Activated T-helper 1 cell treated with anti-CD3 and anti-CD28 coated beads, Interleukin-2, amount 50 U/mL, for 16 hours (primary cell): ENCODE data around the gene SIGLEC7.

ENCODE experiments used
- DNase-seq, 2 donors: peaks; one replicate each; pipeline ENCODE4 v3.0.0-alpha.2; 2020; ENCODE audit warnings: low read depth in 1 of 2, low spot score in 1 of 2

The SIGLEC7 gene

DNA sequence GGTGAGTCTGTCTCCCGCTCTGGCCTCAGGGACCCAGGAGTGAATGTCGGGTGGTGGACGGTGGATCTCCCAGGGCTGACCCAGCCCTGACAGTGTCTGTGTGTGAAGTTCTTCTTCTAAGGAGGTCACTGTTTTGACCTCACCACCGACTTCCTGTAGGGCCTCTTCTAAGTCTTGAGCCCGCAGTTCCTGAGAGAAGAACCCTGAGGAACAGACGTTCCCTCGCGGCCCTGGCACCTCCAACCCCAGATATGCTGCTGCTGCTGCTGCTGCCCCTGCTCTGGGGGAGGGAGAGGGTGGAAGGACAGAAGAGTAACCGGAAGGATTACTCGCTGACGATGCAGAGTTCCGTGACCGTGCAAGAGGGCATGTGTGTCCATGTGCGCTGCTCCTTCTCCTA is at the start of gene SIGLEC7:
TSS of gene SIGLEC7 (plus strand) at position 183 of the 400 bp plus-strand sequence. CDS start at position 252, 69 bp downstream.
- DNase-seq = no peak

DNA sequence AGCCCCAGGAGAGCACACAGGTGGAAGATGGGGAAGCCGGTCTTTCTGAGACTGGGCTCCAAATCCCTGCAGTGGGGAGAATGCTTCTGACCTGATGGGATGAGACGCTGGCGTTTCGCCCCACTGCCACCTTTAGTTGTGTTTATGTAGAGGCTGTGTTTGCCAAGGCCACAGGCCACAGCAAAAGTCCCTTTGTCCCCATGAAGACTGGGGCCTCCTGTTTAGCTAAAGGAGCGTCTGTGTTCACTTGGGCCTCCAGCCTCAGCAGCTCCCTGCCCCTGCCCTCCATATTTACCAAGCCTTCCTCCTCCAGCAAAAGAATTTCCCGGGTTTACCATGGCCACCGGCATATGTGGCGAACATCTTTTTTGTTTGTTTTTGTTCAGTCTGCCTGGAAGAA is 49.0 kb upstream of the SIGLEC7 start:
- DNase-seq = no peak

DNA sequence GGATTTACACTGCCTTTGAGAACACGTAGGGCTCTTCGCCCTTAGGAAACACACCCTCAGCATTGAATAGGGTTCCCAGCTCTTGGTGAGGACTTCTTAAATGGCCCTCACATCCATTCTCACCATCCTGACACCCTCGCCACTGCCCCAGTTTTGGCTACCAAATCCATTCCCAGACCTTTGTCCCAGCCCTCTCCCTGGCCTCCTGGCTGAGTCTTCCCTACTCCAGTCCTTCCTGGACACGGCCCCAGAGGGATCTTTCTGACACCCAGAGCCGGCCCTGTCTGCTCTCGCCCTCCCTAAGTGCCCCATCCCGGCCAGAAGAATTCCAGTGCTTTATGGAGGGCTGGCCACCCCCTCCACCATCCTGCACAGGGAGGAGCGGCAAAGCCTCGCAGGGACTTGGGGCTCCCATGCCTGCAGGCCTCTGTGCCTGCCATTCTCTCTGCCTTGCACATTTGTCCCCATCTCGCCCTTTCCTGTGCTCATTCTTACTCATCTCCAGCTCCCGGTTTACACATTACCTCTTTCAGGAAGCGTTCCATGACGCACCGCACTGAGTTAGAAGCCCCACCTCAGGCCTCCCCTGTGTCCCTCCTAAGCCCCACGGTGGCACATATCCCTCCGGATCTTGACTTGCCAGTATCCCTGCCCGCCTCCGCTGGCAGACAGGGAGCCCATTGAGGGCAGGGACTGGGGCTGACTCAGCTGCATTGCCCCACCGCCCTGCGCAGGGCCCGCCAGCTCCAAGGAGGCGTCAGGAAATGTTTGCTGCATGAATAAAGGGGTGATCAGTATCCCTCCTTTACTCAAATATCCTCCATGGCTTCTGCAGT is 48.4 kb upstream of the SIGLEC7 start:
- DNase-seq = no peak

DNA sequence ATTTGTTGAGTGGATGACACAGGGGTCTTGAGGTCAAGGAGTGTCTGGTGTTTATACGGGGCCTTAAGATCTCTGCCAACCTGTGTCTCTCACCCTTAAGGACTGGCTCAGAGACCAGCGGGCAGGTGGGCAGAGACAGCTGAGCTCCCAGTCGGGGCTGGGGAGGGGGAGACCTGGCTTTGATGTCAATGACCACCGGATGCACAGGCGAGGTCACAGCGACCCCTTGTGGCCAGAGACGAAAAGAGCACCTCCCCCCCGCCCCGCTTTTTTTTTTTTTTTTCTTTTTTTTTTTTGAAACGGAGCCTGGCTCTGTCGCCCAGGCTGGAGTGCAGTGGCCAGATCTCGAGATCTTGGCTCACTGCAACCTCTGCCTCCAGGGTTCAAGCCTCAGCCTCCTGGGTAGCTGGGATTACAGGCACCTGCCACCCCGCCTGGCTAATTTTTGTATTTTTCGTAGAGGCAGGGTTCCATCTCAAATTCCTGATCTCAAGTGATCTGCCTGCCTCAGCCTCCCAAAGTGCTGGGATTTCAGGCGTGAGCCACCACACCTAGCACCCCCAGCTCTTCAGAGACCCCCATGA is 47.3 kb upstream of the SIGLEC7 start:
- DNase-seq = no peak

DNA sequence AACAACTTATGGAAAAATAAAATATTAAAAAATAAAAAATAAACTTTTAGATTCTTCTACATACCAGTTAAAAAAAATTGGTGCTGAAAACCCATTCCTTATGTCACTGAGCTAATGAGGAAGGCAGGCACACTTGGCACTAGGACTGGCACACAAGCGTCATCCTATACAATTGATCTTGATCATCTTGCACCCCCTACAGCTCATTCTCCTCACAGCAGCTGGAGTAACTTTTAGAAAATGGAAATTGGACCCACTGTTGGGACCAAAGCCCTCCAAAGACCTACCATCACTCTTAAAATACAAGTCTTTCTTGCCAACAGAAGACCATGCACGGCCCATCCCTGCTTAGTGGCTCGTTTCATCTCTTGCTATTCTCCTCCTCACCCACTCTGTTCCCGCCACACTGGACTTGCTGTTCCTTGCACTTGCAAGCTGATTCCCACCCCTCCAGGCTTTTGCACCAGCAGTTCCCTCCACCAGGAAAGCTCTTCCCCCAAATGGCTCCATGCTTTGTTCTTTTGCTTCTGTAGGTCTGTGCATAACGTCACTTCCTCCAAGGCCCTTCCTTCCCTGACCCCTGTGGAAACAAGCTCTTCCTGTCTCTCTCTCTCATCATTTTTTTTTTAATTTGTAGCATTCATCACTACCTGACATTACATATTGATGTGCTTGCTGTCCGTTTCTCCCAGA is 45.5 kb upstream of the SIGLEC7 start:
- no peak for DNase-seq

DNA sequence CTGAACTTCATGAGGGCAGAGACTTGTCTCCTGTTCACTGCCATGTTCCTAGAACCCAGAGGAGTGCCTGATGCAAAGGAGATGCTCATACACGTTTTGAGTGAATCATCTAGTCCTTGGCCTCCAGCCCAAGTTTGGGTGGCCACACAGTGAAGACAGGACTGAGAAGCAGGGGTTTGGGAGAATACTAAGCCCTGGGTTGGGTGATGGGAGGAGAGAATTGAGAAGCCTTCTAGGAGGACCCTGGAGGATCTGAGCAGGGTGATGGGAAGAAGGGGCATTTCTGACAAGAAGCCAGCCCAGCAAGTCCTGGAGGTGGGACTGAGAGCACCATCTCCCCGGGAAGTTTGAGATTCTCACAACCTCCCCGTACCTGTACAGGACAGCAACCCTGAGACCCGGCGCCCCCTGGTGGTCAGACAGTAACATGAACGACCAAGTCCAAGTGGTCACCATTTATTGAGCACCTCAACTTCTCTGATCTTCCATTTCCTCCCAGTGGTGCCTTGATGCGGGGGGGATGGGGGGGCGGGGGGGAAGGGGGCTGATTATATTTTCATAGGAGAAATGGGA is 44.8 kb upstream of the SIGLEC7 start:
- peak; percentile 52 to 61 for DNase-seq

DNA sequence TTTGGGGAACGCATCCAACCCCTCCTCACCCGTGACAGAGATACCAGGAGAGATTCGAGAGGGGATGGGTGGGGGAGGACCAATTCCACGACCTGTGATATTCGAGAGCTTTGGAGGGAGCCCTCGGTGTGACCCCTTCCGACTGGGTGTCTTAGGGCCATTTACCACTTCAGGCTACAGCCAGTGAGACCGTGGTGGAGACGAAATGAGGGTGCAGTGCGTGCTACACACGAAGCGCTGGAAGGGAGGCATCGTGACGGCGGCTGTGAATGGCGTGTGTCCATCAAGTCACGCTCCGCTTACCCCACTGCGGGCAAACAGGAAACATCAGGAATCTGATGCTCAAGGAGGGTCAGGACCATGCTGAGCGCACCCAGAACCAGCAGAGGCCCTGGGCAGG is 44.3 kb upstream of the SIGLEC7 start:
- no peak for DNase-seq

DNA sequence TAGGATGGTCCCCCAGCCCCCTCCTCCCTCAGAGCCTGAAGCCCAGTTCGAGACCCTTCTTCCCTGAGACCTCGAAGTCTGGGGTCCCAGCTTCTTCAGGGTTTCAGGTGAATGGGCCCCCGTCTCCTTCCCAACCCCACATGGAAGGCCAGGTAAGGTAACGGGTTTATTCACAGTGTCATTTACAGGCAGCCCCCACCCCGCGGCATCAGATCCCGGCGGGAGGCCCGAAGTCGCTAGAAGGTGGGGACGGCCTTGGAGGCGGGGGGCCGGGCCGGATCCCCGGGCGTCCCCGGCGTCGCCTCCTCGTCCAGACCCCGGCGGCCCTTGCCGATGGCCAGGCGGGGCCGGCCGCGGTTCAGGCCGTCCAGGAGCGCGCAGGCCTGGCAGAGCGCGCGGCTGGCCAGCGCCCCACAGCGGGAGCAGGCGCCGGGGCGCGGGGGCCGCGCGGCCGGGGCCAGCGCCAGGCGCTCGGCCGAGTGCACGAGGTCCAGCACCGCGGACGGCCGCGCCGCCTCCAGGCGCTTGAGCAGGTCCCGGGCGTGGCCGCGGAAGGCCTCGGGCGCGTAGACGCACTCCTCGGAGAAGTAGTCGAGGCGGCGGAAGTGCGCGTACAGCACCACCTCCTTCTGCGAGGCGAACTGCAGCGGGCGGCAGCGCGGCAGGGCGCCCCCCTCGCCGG is 43.6 kb upstream of the SIGLEC7 start:
- no peak for DNase-seq

DNA sequence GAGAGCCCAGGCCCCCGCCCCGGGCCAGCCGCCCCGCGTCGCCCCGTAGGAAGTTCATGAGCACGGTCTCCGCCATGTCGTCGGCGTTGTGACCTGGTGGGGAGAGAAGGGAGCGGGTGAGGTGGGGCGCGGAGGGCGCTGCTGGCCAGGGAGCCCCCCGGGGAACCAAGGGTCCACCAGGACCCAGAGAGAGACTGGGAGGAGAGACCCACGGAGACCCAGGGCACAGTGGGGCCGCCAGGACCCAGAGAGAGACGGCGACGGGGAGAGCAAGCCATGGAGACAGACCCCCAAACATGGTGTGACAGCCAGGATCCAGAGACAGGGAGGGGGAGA is 43.1 kb upstream of the SIGLEC7 start:
- DNase-seq = no peak

DNA sequence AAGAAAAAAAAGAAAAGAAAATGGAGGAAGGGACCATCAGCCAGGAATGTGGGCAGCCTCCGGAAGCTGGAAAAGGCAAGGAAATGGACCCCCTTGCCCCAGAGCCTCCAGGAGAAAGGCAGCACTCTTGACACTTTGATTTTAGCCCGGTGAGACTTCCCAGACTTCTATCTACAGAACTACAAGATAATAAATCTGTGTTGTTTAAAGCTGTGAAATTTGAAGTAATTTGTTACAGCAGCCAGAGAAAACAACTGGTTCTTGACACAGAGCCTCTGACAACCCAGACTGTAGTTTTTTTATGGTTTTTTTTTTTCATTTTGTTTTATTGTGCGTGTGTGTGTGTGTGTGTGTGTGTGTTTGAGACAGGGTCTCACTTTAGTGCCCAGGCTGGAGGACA is 41.5 kb upstream of the SIGLEC7 start:
- no peak for DNase-seq

DNA sequence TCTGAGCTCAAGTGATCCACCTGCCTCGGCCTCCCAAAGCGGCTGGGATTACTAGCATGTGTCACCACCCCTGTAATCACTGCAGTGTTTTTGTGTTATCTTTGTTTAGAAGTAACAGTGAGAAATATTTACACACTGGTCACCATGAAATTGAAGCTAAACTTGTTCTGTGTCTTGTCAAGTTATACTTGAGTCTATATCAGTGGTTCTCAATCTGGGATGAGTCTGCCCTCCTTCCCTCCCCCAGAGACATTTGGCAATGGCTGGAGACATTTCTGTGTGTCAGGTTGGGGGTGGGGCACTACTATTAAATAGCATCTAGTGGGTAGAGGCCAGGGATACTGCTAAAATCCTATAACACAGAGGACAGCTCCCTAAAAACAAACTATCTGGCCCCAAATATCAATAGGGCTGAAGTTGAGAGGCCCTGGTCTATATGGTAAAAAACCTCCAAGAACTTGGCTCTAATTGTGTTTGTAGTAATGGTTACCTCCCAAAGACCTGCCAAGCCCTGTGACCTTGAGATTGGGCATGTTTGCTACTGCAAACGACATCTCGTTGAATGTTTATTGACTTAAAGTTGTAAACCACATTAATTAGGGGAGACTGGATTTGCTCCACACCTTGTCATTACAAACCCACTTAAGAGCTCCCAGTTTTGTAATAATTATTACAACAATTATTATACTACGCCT is 40.8 kb upstream of the SIGLEC7 start:
- DNase-seq = no peak

DNA sequence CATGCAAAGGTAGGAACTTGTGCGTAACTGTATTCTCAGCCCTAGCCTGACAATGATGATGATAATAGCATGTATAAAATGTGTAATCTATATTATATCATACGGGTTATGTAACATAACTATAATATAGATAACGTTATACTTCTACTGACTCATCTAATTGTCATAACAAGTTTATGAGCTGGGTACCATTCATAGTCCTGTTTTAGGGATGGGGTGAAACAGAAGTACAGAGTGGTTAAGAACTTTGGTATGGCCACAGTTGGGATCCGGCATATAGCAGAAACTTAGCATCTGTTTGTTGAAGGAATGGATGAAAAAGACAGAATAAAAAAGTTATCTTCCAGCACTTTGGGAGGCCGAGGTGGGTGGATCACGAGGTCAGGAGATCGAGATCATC is 39.1 kb upstream of the SIGLEC7 start:
- DNase-seq = no peak

DNA sequence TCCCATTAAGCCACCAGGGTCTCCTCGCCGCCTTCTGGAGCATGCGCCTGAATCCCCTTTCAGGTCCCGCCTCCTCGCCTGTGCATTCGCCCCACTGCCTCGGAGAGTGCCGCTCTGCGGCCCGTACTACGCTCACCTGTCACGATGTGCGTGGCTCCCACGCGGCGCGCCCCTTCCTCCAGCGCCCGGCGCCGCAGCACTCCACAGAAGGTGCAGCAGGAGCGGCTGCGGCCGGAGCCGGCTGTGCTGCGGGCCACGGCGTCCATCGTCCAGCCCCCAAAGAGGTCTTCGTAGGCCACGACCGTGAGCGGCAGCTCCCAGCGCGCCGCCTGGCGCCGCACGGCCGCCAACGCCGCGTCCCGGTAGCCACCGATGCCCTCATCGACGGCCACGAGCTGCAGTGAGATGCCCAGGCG is 38.2 kb upstream of the SIGLEC7 start:
- no peak for DNase-seq

DNA sequence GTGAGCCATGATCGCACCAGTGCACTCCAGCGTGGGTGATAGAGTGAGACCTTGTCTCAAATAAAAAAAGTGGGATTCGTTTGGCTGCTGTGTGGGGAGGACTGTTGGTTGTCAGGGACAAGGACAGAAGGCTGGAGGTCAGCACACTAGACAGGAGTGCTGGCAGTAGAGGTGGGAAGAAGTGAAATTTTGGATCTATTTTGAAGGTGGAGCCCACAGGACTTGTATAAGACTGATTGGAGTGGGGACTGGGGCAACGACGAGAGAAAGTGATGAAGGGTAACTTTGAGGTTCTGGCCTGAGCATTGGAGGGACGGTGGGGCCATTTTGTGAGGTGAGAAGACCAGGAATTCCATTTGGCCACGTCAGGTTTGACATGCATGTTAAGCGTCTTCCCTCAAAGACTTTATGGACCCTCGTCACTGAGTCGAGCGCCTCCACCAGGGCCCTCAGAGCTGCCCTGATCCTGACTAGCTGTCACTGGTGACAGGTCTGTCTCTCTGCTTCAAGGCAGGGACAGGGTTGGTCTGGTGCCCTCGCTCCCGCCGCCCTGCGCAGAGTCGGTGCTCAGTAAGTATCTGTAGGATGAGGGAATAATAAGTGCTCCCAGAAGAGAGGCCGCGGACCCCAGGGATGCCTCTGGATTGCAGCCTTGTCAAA is 34.6 kb upstream of the SIGLEC7 start:
- no peak for DNase-seq

DNA sequence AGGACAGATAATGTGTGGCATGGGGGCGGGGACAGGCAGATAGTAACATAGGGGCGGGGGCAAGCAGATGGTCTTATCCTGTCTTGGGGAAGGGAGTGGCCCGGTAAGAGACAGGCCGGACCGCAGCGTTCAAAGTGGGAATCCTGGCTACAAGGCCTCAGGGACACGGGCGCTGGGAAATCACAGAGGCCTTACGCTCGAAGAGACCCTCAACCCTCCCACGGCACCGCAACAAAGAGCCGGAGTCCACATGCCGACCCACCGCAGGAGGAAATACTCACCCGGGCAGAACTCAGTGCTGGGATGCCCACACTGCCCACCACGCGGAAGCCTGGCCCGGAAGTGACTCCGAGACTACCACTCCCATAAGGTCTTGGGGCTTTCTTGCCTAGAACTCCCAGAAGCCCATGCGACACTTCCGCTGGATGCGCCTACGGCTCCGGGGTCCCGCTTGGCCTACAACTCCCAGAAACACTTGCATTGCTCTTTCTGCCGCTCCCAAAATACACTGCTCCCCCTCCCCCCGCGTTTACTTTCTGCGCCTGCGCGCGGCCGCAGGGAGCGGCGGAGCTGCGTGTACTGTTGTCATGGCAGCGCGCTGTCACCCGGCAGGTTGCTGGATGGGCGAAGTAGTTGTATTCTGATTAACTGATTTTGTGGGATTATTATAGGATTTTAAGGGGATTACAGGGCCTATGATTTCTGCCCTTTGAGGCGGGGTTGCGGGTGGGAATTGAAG is 33.9 kb upstream of the SIGLEC7 start, which contains the start of gene CTU1:
TSS of gene CTU1 (minus strand) at position 344 of the 739 bp plus-strand sequence. CDS start 3,840 bp downstream, outside the sequence.
- DNase-seq = peak; percentile 95 to 98

DNA sequence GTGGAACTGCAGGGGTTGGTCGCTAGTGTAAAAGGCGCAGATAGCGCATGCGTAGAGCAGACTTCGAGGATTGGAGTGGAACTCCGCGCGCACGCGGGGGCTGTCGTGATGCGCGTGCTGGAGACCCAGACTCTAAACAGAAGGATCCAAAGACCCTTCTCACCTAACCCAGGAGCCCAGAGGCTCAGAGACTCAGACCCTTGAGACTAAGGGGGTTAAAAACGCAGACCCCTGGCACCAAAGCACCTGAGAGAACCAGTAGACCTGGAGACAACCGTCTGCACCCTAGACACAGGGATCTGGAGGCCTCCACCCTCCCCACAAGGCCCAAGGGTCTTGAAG is 33.3 kb upstream of the SIGLEC7 start:
- DNase-seq = no peak

DNA sequence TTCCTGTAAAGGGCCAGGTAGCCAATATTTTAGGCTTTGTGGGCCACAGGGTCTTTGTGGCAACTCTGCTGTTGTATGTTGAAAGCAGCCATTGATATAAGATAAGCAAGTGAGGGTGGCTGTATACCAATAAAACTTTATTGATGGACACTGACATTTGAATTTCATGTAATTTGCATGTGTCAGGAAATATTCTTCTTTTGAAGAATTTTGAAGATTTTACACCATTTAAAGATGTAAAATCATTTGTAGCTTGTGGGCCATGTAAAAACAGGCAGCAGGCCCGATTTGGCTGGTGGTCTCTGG is 31.5 kb upstream of the SIGLEC7 start:
- DNase-seq = no peak

DNA sequence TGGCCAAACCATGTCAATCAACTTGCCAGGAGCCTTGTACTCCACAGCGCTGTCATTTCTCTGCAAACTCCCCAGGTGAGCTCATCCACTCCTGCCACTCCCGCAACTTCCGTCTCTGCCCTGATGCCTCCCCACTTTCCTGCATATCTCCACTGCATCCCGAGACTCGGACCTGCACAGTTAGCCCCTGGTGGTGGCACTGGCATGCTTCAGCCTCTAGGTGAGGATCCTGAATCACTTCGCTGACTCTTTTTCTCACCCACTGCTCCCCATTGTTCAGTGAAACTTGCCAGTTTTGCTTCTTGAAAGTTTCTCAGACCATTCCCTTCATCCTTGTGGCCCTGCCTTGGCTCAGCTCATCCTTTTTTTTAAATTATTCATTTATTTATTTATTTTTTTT is 30.5 kb upstream of the SIGLEC7 start:
- no peak for DNase-seq

DNA sequence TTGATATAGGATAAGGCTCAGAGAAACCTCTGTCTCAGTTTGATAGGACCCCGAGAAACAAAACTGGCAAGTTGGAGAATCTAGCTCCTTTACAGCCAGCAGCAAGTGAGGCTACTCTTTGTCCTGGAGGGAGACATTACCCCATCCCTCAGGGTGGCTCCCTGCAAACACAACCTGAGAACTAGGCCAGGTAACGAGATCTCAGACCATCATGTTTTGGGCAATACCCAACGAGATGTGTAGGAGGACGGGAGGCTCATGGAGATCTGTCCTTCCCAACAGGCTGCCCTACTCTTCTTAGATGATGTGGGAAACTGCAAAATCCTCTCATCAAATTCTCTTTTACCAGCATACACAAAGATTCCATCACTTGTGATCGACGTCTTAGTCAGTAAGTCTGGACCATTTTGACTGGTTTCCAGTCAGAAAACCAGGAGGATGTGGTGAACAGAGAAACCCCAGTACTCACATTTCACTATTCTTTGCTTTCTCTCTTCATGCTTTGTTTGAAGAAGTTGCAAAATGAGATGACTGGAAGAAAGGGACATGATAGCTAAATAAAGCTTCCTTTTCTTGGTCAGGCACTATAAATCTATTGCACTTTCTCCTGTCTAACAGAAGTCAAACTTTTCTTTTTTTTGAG is 27.9 kb upstream of the SIGLEC7 start:
- DNase-seq = no peak
